ENCODE results near the gene INHA. TPM values are rescaled to one million over a fixed set of nuclear protein-coding genes. Genes with fewer than 3 reads are reported as not detected.

INHA gene, protein sequence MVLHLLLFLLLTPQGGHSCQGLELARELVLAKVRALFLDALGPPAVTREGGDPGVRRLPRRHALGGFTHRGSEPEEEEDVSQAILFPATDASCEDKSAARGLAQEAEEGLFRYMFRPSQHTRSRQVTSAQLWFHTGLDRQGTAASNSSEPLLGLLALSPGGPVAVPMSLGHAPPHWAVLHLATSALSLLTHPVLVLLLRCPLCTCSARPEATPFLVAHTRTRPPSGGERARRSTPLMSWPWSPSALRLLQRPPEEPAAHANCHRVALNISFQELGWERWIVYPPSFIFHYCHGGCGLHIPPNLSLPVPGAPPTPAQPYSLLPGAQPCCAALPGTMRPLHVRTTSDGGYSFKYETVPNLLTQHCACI
- total RNA-seq = under 1 TPM in 1 of 3 donors, not detected in 2; 0.19 TPM
- long read RNA-seq, donor 1 = 0 reads
- long read RNA-seq, donor 2 = 0 reads

DNA sequence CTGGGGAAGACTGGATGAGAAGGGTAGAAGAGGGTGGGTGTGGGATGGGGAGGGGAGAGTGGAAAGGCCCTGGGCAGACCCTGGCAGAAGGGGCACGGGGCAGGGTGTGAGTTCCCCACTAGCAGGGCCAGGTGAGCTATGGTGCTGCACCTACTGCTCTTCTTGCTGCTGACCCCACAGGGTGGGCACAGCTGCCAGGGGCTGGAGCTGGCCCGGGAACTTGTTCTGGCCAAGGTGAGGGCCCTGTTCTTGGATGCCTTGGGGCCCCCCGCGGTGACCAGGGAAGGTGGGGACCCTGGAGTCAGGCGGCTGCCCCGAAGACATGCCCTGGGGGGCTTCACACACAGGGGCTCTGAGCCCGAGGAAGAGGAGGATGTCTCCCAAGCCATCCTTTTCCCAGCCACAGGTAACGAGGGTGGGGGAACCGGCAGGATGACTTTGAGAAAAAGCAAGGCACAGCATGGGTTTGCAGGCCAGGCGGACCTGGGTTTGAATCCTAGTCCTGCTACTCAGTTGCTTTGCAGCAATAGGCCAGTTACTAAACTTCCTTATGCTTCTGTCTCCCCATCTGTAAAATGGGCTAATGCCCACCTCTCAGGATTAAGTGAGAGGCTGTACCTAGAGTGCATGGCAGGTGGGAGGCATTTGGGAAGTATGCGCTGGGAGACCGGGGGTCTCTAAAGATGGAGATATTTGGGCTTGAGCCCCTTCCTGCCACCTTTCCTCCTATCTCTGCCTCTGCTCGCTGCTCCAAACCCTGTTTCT is at the start of gene INHA:
INHA (plus strand) TSS at position 74 of the 765 bp plus-strand sequence; CDS start at position 139, 65 bp downstream.
- no peak for ATAC-seq
- DNase-seq = no peak
- Histone ChIP-seq H3K4me1 (ENCODE audit: low read depth) (peaks cover 15% of the 10 kb centered on the region), H3K36me3 (ENCODE audit: low read depth) (no peaks in the 10 kb centered on the region), H3K9me3 (no peaks in the 10 kb centered on the region), H3K4me3 (peak within 1 kb of the TSS; percentile 17)
- TF ChIP-seq, protein P1, sequence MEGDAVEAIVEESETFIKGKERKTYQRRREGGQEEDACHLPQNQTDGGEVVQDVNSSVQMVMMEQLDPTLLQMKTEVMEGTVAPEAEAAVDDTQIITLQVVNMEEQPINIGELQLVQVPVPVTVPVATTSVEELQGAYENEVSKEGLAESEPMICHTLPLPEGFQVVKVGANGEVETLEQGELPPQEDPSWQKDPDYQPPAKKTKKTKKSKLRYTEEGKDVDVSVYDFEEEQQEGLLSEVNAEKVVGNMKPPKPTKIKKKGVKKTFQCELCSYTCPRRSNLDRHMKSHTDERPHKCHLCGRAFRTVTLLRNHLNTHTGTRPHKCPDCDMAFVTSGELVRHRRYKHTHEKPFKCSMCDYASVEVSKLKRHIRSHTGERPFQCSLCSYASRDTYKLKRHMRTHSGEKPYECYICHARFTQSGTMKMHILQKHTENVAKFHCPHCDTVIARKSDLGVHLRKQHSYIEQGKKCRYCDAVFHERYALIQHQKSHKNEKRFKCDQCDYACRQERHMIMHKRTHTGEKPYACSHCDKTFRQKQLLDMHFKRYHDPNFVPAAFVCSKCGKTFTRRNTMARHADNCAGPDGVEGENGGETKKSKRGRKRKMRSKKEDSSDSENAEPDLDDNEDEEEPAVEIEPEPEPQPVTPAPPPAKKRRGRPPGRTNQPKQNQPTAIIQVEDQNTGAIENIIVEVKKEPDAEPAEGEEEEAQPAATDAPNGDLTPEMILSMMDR (IDR thresholded peaks at IDR 0.05) = no peak
- intact Hi-C loops (cut with DNase I, micrococcal nuclease) = no loop called here

DNA sequence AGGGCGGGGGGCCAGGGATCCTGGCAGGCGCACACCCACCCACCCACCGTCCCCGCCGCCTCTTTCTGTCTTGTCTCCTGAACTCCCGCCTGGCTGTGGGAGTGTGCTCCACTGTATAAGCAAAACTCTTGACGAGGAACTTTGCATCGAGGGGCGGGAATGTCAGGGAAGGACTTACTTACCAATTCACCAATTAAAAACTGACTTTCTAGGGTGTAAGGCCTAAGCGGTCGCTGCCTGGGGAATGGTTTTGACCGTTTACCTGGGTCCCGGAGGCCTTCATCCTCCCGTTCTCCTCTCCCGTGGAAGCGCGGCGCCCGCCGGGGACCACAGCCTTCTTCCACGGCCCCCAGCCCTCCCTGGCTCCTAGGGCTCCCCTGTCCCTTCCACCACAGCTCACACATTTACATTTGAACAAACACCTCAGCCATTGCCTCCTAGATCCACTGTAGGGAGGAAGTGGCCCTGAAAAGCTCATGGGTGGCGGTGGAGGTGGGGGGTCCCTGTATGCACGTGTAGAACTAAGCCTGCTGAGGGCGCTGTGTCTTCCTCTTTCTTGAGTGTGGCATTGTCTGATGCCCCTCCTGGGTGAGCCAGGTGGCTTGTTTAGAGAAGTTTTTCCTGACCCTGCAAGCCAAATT is 49.0 kb upstream of the INHA start:
- peak in 1 of 3 donors; percentile 25 for DNase-seq
- no peak for ATAC-seq
- Histone ChIP-seq H3K36me3 (ENCODE audit: low read depth) (no peaks in the 10 kb centered on the region), H3K9me3 (no peaks in the 10 kb centered on the region), H3K4me1 (ENCODE audit: low read depth) (no peaks in the 10 kb centered on the region), H3K4me3 (no peak overlapping the region)
- TF ChIP-seq, protein P1 (IDR thresholded peaks at IDR 0.05) = no peak
- intact Hi-C loops (cut with DNase I, micrococcal nuclease) = no loop called here

DNA sequence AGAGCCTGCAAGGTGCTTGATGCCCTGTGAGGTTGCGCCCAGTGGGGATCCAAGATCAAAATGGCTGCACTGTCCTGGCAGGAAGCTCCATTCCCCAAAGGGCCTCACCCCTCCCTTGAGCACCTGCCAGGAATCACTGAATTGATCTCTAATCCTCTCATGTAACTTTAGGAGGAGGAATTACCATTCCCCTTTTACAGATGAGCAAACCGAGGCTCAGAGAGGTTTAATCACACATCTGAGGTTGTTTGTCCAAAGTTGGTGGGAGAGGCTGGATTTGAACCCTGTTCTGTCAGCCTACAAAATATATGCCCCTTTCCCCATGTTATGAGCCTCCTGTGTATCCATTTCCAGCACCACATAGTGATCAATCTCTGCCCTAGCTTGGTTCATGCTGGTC is 47.3 kb upstream of the INHA start:
- H3K4me3 ChIP-seq = no peak overlapping the region
- intact Hi-C loops (cut with DNase I, micrococcal nuclease) = loop anchor here in 1 of 2 donors (5.0 kb wide), 1 partner anchor 123 kb away; no protein-coding TSS in a partner anchor
- TF ChIP-seq, protein P1 (IDR thresholded peaks at IDR 0.05) = no peak
- H3K36me3 ChIP-seq (ENCODE audit: low read depth) = no peaks in the 10 kb centered on the region
- DNase-seq = no peak
- H3K9me3 ChIP-seq = no peaks in the 10 kb centered on the region
- no peak for ATAC-seq
- no peaks in the 10 kb centered on the region for H3K4me1 ChIP-seq (ENCODE audit: low read depth)

DNA sequence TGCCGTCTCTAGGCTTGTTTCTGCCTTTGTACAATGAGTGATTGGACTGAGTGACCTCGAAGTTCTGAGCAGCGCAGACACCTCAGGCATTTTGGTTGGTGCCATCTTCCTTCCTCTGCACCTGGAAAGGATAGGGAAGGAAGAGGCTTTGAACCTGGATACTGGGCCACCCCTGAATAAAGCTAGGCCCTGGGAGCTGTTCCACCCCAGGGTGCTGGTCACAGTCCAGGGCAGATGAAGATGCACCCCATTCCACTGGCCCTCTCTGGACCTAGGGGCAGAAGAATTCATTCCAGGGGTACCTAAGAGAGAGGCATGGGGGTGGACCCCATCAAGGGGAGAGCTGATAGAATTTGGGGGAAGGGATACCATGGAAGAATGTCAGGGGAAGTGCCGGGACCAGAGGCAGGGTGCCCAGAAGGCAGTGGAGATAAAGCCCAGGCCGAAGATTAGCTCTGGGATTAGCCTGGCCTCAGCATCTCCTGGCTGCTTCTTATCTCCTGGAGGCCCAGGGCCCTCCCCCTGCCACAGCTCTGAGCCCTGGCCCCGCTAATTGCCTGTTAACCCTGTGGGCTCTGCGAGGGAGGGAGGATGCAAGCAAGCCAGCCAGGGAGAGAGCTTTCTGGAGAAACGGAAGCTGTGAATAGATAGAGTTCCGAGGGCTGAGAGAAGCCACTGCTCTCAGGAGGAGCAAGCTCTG is 46.4 kb upstream of the INHA start:
- Histone ChIP-seq H3K9me3 (no peaks in the 10 kb centered on the region), H3K36me3 (ENCODE audit: low read depth) (no peaks in the 10 kb centered on the region), H3K4me3 (no peak overlapping the region), H3K4me1 (ENCODE audit: low read depth) (no peaks in the 10 kb centered on the region)
- DNase-seq (no peak), ATAC-seq (no peak)
- TF ChIP-seq, protein P1 (IDR thresholded peaks at IDR 0.05) = no peak
- intact Hi-C loops (cut with DNase I, micrococcal nuclease) = loop anchor here in 1 of 2 donors (5.0 kb wide), 1 partner anchor 123 kb away; no protein-coding TSS in a partner anchor

Measured in mucosa of descending colon (tissue), 3 donors.